Rectal smooth muscle tissue (tissue), 1 donor: Measurements from ENCODE around the gene FAM204A.

ENCODE experiments used
- H3K27ac ChIP-seq: one replicate; pipeline ENCODE4 v1.7.0; 2013; ENCODE audit warnings: low read depth, low read length, inconsistent platforms
- H3K27me3 ChIP-seq: one replicate; pipeline ENCODE4 v1.7.0; 2013; ENCODE audit warnings: low read length; ENCODE audit not compliant: control insufficient read depth, insufficient read depth
- H3K36me3 ChIP-seq: one replicate; pipeline ENCODE4 v1.7.0; 2013; ENCODE audit warnings: low read length; ENCODE audit not compliant: control insufficient read depth, insufficient read depth
- H3K4me1 ChIP-seq: one replicate; pipeline ENCODE4 v1.7.0; 2013; ENCODE audit warnings: low read length; ENCODE audit not compliant: control insufficient read depth, insufficient read depth
- H3K4me3 ChIP-seq: one replicate; pipeline ENCODE4 v1.7.0; 2013; ENCODE audit warnings: low read length
- H3K9ac ChIP-seq: one replicate; pipeline ENCODE4 v1.7.0; 2013; ENCODE audit warnings: low read length

Gene FAM204A

GRCh38 chr10:118272149-118272721 is 69.9 kb downstream of the FAM204A start:
- Histone ChIP-seq H3K4me3 (peak overlapping the region; percentile 49), H3K4me1 (peaks cover 5% of the 10 kb centered on the region), H3K9ac (no peak overlapping the region), H3K36me3 (no peaks in the 10 kb centered on the region), H3K27ac (peak overlapping the region; percentile 30), H3K27me3 (no peaks in the 10 kb centered on the region)

GRCh38 chr10:118271671-118272070 is 70.5 kb downstream of the FAM204A start:
- Histone ChIP-seq H3K27ac (peak overlapping the region; percentile 8), H3K4me1 (peaks cover 5% of the 10 kb centered on the region), H3K9ac (no peak overlapping the region), H3K36me3 (no peaks in the 10 kb centered on the region), H3K4me3 (peak overlapping the region; percentile 49), H3K27me3 (no peaks in the 10 kb centered on the region)

GRCh38 chr10:118266098-118266748 is 75.9 kb downstream of the FAM204A start:
- Histone ChIP-seq H3K27me3 (no peaks in the 10 kb centered on the region), H3K4me3 (no peak overlapping the region), H3K36me3 (no peaks in the 10 kb centered on the region), H3K4me1 (no peaks in the 10 kb centered on the region), H3K27ac (no peak overlapping the region), H3K9ac (no peak overlapping the region)

- Histone ChIP-seq H3K4me3 (no peak overlapping the region), H3K27me3 (no peaks in the 10 kb centered on the region), H3K27ac (no peak overlapping the region), H3K4me1 (no peaks in the 10 kb centered on the region), H3K36me3 (no peaks in the 10 kb centered on the region), H3K9ac (no peak overlapping the region)
These were observed 77.2 kb downstream of the FAM204A start for GRCh38 chr10:118264838-118265470.

- Histone ChIP-seq H3K27ac (no peak overlapping the region), H3K4me3 (no peak overlapping the region), H3K27me3 (no peaks in the 10 kb centered on the region)
These were observed 77.9 kb downstream of the FAM204A start for GRCh38 chr10:118264252-118264651.

GRCh38 chr10:118262538-118262937 is 79.6 kb downstream of the FAM204A start:
- Histone ChIP-seq H3K36me3 (no peaks in the 10 kb centered on the region), H3K4me3 (no peak overlapping the region), H3K27ac (no peak overlapping the region), H3K9ac (no peak overlapping the region), H3K27me3 (no peaks in the 10 kb centered on the region), H3K4me1 (no peaks in the 10 kb centered on the region)

More at GRCh38 chr10:118264252-118264651, 77.9 kb downstream of the FAM204A start:
- no peaks in the 10 kb centered on the region for H3K36me3 ChIP-seq
- no peak overlapping the region for H3K9ac ChIP-seq
- H3K4me1 ChIP-seq = no peaks in the 10 kb centered on the region

- Histone ChIP-seq H3K9ac (no peak overlapping the region), H3K27me3 (no peaks in the 10 kb centered on the region), H3K27ac (no peak overlapping the region), H3K4me3 (no peak overlapping the region), H3K4me1 (no peaks in the 10 kb centered on the region), H3K36me3 (no peaks in the 10 kb centered on the region)
These were observed 82.7 kb downstream of the FAM204A start for GRCh38 chr10:118259288-118259906.

GRCh38 chr10:118258285-118258684 is 83.8 kb downstream of the FAM204A start:
- Histone ChIP-seq H3K9ac (no peak overlapping the region), H3K4me3 (no peak overlapping the region), H3K27me3 (no peaks in the 10 kb centered on the region), H3K36me3 (no peaks in the 10 kb centered on the region), H3K4me1 (no peaks in the 10 kb centered on the region), H3K27ac (no peak overlapping the region)

- Histone ChIP-seq H3K4me3 (no peak overlapping the region), H3K27me3 (no peaks in the 10 kb centered on the region), H3K9ac (no peak overlapping the region), H3K36me3 (no peaks in the 10 kb centered on the region), H3K4me1 (no peaks in the 10 kb centered on the region), H3K27ac (no peak overlapping the region)
These were observed 85.1 kb downstream of the FAM204A start for GRCh38 chr10:118256825-118257570.

GRCh38 chr10:118256209-118256608 is 85.9 kb downstream of the FAM204A start:
- Histone ChIP-seq H3K4me1 (no peaks in the 10 kb centered on the region), H3K36me3 (no peaks in the 10 kb centered on the region), H3K9ac (no peak overlapping the region), H3K27me3 (no peaks in the 10 kb centered on the region), H3K4me3 (no peak overlapping the region), H3K27ac (no peak overlapping the region)

- Histone ChIP-seq H3K36me3 (no peaks in the 10 kb centered on the region), H3K9ac (no peak overlapping the region), H3K4me1 (no peaks in the 10 kb centered on the region), H3K27ac (no peak overlapping the region), H3K4me3 (no peak overlapping the region), H3K27me3 (no peaks in the 10 kb centered on the region)
These were observed 86.8 kb downstream of the FAM204A start for GRCh38 chr10:118255355-118255754.

GRCh38 chr10:118254654-118255053 is 87.5 kb downstream of the FAM204A start:
- H3K27me3 ChIP-seq = no peaks in the 10 kb centered on the region
- no peaks in the 10 kb centered on the region for H3K4me1 ChIP-seq
- no peak overlapping the region for H3K27ac ChIP-seq
- no peak overlapping the region for H3K4me3 ChIP-seq
- H3K9ac ChIP-seq = no peak overlapping the region
- no peaks in the 10 kb centered on the region for H3K36me3 ChIP-seq
